ENCODE measurements around the gene MICU2. TPM values are rescaled to one million over a fixed set of nuclear protein-coding genes. Genes with fewer than 3 reads are reported as not detected.

Gene MICU2
- total RNA-seq, 1 donor from 2014 or later, result 27.4 TPM

DNA sequence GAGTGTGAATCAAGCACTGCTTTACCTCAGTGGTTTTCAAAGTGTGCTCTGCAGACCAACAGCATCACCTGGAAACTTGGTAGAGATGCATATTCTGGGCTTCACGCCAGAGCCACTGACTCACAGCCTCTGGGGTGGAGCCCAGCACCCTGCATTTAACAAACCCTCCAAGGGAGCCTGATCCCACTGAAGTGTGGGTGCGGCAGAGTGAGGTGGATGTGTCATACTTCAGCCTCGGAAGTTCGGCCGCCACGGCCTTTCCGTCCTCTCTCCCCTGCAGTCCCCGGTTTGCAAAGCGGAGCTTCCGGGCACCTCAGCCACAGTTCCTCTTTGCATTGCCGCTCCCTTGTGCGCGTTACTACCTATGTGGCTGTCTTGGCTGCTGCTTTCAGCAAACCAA is 33.3 kb upstream of the MICU2 start:
- TF ChIP-seq, protein P1, sequence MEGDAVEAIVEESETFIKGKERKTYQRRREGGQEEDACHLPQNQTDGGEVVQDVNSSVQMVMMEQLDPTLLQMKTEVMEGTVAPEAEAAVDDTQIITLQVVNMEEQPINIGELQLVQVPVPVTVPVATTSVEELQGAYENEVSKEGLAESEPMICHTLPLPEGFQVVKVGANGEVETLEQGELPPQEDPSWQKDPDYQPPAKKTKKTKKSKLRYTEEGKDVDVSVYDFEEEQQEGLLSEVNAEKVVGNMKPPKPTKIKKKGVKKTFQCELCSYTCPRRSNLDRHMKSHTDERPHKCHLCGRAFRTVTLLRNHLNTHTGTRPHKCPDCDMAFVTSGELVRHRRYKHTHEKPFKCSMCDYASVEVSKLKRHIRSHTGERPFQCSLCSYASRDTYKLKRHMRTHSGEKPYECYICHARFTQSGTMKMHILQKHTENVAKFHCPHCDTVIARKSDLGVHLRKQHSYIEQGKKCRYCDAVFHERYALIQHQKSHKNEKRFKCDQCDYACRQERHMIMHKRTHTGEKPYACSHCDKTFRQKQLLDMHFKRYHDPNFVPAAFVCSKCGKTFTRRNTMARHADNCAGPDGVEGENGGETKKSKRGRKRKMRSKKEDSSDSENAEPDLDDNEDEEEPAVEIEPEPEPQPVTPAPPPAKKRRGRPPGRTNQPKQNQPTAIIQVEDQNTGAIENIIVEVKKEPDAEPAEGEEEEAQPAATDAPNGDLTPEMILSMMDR (IDR thresholded peaks at IDR 0.05), result no peak
- no peaks in the 10 kb centered on the region for H3K36me3 Mint-ChIP-seq (ENCODE audit: low read depth)
- no peaks in the 10 kb centered on the region for H3K4me1 Mint-ChIP-seq (ENCODE audit: low read depth)
- DNase-seq (ENCODE audit: low spot score), result no peak
- peaks cover 11% of the 10 kb centered on the region for H3K27me3 Mint-ChIP-seq (ENCODE audit: low read depth)
- peaks cover under 1% of the 10 kb centered on the region for H3K9me3 Mint-ChIP-seq (ENCODE audit: low read depth)
- no peak overlapping the region for H3K4me3 Mint-ChIP-seq (ENCODE audit: unreplicated experiment)
- H3K27ac Mint-ChIP-seq (ENCODE audit: unreplicated experiment), result no peak overlapping the region

GRCh38 chr13:21636656-21637055 is 32.7 kb upstream of the MICU2 start:
- Mint-ChIP-seq H3K4me3 (ENCODE audit: unreplicated experiment) (no peak overlapping the region), H3K27me3 (ENCODE audit: low read depth) (peaks cover 11% of the 10 kb centered on the region), H3K4me1 (ENCODE audit: low read depth) (no peaks in the 10 kb centered on the region), H3K36me3 (ENCODE audit: low read depth) (no peaks in the 10 kb centered on the region), H3K27ac (ENCODE audit: unreplicated experiment) (no peak overlapping the region), H3K9me3 (ENCODE audit: low read depth) (peaks cover 7% of the 10 kb centered on the region)
- no peak for DNase-seq (ENCODE audit: low spot score)
- TF ChIP-seq, protein P1 (IDR thresholded peaks at IDR 0.05), result no peak

DNA sequence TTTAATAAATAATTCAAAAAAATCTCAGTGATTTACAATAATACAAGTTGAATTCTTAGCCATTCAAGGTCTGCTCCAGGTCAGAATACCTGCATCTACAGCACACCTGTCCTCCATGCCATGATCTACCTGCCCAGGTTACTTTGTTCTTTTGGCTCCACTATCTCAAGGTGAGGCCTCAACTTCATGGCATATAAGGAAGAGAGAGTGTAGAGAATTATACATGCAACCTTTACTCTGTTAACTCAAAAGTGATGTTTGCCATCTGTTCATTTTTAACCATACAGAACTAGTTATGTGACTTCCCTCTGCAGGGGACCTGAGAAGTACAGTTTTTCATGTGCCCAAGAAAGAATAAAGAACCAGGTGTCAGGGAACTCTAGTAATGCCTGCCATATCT is 28.2 kb upstream of the MICU2 start:
- peaks cover 1% of the 10 kb centered on the region for H3K36me3 Mint-ChIP-seq (ENCODE audit: low read depth)
- H3K9me3 Mint-ChIP-seq (ENCODE audit: low read depth), result peaks cover 16% of the 10 kb centered on the region
- TF ChIP-seq, protein P1 (IDR thresholded peaks at IDR 0.05), result no peak
- no peak overlapping the region for H3K27ac Mint-ChIP-seq (ENCODE audit: unreplicated experiment)
- no peaks in the 10 kb centered on the region for H3K4me1 Mint-ChIP-seq (ENCODE audit: low read depth)
- H3K4me3 Mint-ChIP-seq (ENCODE audit: unreplicated experiment), result no peak overlapping the region
- no peak for DNase-seq (ENCODE audit: low spot score)
- H3K27me3 Mint-ChIP-seq (ENCODE audit: low read depth), result peaks cover 10% of the 10 kb centered on the region

GRCh38 chr13:21625366-21625765 is 21.4 kb upstream of the MICU2 start:
- no peak overlapping the region for H3K4me3 Mint-ChIP-seq (ENCODE audit: unreplicated experiment)
- H3K4me1 Mint-ChIP-seq (ENCODE audit: low read depth), result no peaks in the 10 kb centered on the region
- H3K9me3 Mint-ChIP-seq (ENCODE audit: low read depth), result no peaks in the 10 kb centered on the region
- no peak overlapping the region for H3K27ac Mint-ChIP-seq (ENCODE audit: unreplicated experiment)
- no peak for DNase-seq (ENCODE audit: low spot score)
- peaks cover 2% of the 10 kb centered on the region for H3K27me3 Mint-ChIP-seq (ENCODE audit: low read depth)
- H3K36me3 Mint-ChIP-seq (ENCODE audit: low read depth), result no peaks in the 10 kb centered on the region
- TF ChIP-seq, protein P1 (IDR thresholded peaks at IDR 0.05), result peak; percentile 81

DNA sequence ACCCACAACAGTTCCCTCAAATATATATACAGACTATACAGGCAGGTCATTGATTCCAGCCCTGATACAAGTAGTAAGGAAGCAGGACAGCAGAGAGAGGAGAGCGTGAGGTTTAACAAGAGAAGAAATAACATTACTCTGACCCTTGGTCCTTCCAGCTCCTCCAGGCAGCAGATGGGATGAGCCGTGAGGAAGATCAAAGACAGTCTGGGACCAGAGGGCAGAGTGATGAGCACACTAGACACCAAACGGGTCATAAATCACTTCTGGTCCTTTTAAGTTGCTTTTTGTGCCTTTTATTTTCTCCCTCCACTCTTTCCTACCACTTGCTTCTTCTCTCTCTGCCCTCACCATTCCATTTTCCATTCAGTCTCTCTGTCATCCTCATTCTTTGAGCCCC is 16.9 kb upstream of the MICU2 start:
- DNase-seq (ENCODE audit: low spot score), result no peak
- Mint-ChIP-seq H3K9me3 (ENCODE audit: low read depth) (no peaks in the 10 kb centered on the region), H3K27me3 (ENCODE audit: low read depth) (no peaks in the 10 kb centered on the region), H3K27ac (ENCODE audit: unreplicated experiment) (no peak overlapping the region), H3K4me1 (ENCODE audit: low read depth) (peaks cover 9% of the 10 kb centered on the region), H3K4me3 (ENCODE audit: unreplicated experiment) (no peak overlapping the region), H3K36me3 (ENCODE audit: low read depth) (no peaks in the 10 kb centered on the region)
- TF ChIP-seq, protein P1 (IDR thresholded peaks at IDR 0.05), result no peak

Measured in chondrocyte (in vitro differentiated cells).